ENCODE data around the gene PPIF. TPM values are rescaled to one million over a fixed set of nuclear protein-coding genes. Genes with fewer than 3 reads are reported as not detected.

The PPIF gene
- total RNA-seq, 1 donor from 2014 or later: 27.1 TPM

- Mint-ChIP-seq H3K27ac (no peak overlapping the region), H3K27me3 (ENCODE audit: insufficient read depth, low read depth) (peaks cover 10% of the 10 kb centered on the region), H3K4me3 (no peak overlapping the region), H3K4me1 (peaks cover 6% of the 10 kb centered on the region), H3K9me3 (no peaks in the 10 kb centered on the region), H3K36me3 (peaks cover 19% of the 10 kb centered on the region)
- Histone ChIP-seq H3K79me2 (ENCODE audit: low read depth) (no peaks in the 10 kb centered on the region), H3K9ac (no peak overlapping the region), H3K4me1 (no peaks in the 10 kb centered on the region), H3K4me3 (no peak overlapping the region), H3K9me3 (ENCODE audit: low read depth) (no peaks in the 10 kb centered on the region), H2AFZ (replicated peaks) (no peak overlapping the region), H4K20me1 (ENCODE audit: low read depth) (no peaks in the 10 kb centered on the region), H3F3A (ENCODE audit: low read depth) (no peaks in the 10 kb centered on the region), H3K4me2 (no peak overlapping the region), H3K27me3 (no peaks in the 10 kb centered on the region), H3K27ac (no peak overlapping the region), H3K36me3 (no peaks in the 10 kb centered on the region)
- TF ChIP-seq CTCF (IDR thresholded peaks at IDR 0.05) (no peak), EZH2 (IDR thresholded peaks at IDR 0.05) (no peak), EZH2phosphoT487 (IDR thresholded peaks at IDR 0.05) (no peak)
- DNase-seq (ENCODE audit: low spot score): no peak
These were observed 40.5 kb upstream of the PPIF start for GRCh38 chr10:79306644-79307220.

- H3K9ac ChIP-seq: no peak overlapping the region
- Mint-ChIP-seq H3K36me3 (peaks cover 19% of the 10 kb centered on the region), H3K27ac (no peak overlapping the region), H3K9me3 (no peaks in the 10 kb centered on the region), H3K4me3 (no peak overlapping the region), H3K4me1 (peaks cover 6% of the 10 kb centered on the region), H3K27me3 (ENCODE audit: insufficient read depth, low read depth) (peaks cover 10% of the 10 kb centered on the region)
- H3K4me1 ChIP-seq: no peaks in the 10 kb centered on the region
- H3K27ac ChIP-seq: no peak overlapping the region
- H2AFZ ChIP-seq (replicated peaks): no peak overlapping the region
- TF ChIP-seq CTCF (IDR thresholded peaks at IDR 0.05): no peak
- no peaks in the 10 kb centered on the region for H3K27me3 ChIP-seq
- DNase-seq (ENCODE audit: low spot score): no peak
- H3K79me2 ChIP-seq (ENCODE audit: low read depth): no peaks in the 10 kb centered on the region
- no peaks in the 10 kb centered on the region for H3K9me3 ChIP-seq (ENCODE audit: low read depth)
- H3F3A ChIP-seq (ENCODE audit: low read depth): no peaks in the 10 kb centered on the region
- no peaks in the 10 kb centered on the region for H4K20me1 ChIP-seq (ENCODE audit: low read depth)
- H3K4me3 ChIP-seq: no peak overlapping the region
- H3K36me3 ChIP-seq: no peaks in the 10 kb centered on the region
- H3K4me2 ChIP-seq: no peak overlapping the region
These were observed 39.3 kb upstream of the PPIF start for GRCh38 chr10:79308016-79308415.

- Histone ChIP-seq H3F3A (ENCODE audit: low read depth) (no peaks in the 10 kb centered on the region), H3K4me1 (no peaks in the 10 kb centered on the region), H3K4me3 (no peak overlapping the region), H3K9me3 (ENCODE audit: low read depth) (no peaks in the 10 kb centered on the region), H4K20me1 (ENCODE audit: low read depth) (no peaks in the 10 kb centered on the region), H3K4me2 (no peak overlapping the region), H3K36me3 (no peaks in the 10 kb centered on the region), H3K79me2 (ENCODE audit: low read depth) (no peaks in the 10 kb centered on the region), H3K27me3 (no peaks in the 10 kb centered on the region), H3K27ac (no peak overlapping the region), H3K9ac (no peak overlapping the region), H2AFZ (replicated peaks) (no peak overlapping the region)
- Mint-ChIP-seq H3K27me3 (ENCODE audit: insufficient read depth, low read depth) (peaks cover 15% of the 10 kb centered on the region), H3K36me3 (peaks cover 24% of the 10 kb centered on the region), H3K9me3 (no peaks in the 10 kb centered on the region), H3K27ac (peak overlapping the region; percentile 76), H3K4me3 (peak overlapping the region; percentile 60), H3K4me1 (peaks cover 6% of the 10 kb centered on the region)
- DNase-seq (ENCODE audit: low spot score): no peak
- TF ChIP-seq EZH2 (IDR thresholded peaks at IDR 0.05) (no peak), CTCF (IDR thresholded peaks at IDR 0.05) (no peak), EZH2phosphoT487 (IDR thresholded peaks at IDR 0.05) (no peak)
These were observed 38.2 kb upstream of the PPIF start for GRCh38 chr10:79308969-79309665.

All from neural progenitor cell (in vitro differentiated cells).